DMS79 treated with DMSO at 0.1 percent for 48 hours (cell line): ENCODE measurements around the gene HOPX.
A peak's percentile ranks its signal among the peaks of the same experiment; 100 is the strongest.
"Not testable (repeated sequence)": the region's sequence is repeated elsewhere in the genome, so short reads cannot be mapped to it uniquely, and the experiment has no call there.

ENCODE experiments used
- DNase-seq: peaks from one replicate; lab custom pipeline; 2025; lab: John Stamatoyannopoulos, UW

The HOPX gene, protein sequence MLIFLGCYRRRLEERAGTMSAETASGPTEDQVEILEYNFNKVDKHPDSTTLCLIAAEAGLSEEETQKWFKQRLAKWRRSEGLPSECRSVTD

DNA sequence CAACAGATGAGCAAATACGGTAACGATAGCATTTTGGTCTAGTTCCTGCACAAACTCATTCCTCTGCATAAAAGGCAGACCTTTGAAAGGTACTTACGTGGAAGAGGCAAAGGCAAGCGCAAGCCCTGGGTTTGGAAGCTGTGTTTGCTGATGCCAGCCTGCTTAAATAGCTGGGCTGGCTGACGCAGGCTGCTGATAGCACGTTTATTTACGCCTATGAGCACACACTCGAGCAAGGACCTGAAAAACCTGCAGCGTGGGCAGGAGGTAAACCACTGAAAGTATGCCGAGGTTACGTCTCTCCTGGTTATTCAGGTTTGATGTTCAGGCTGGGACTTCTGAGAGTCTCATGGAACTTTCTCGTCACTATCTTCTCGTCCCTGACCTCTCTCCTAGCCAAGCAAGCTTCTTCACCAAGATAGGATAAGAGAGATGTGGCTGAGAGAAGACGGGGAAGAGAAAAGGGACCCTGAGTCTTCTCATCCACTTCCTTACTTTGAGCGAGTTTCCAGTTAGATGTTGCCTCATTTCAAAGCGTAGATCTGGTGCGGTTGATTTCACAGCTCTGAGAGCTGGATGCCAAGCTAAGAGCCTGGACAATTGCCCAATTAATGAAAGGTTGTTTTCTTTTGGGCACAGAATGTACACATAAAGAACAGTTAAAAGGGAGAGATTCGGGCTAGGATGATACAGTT, at the start of gene HOPX:
Gene HOPX (minus strand): TSS at position 139 of the 695 bp plus-strand sequence. CDS start 23,480 bp downstream, outside the sequence.
- peak; percentile 68 for DNase-seq

DNA sequence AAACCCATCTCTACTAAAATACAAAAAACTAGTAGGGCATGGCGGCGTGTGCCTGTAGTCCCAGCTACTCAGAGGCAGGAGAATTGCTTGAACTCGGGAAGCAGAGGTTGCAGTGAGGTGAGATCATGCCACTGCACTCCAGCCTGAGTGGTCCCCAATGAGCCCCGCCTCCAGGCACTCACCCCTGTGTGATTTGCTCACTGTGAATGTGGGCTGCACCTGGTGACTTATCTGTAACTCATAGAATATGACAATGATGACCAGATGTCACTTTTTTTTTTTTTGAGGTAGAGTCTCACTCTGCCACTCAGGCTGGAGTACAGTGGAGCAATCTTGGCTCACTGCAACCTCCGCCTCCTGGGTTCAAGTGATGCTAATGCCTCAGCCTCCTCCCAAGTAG, 49.0 kb upstream of the HOPX start:
- DNase-seq = no peak

DNA sequence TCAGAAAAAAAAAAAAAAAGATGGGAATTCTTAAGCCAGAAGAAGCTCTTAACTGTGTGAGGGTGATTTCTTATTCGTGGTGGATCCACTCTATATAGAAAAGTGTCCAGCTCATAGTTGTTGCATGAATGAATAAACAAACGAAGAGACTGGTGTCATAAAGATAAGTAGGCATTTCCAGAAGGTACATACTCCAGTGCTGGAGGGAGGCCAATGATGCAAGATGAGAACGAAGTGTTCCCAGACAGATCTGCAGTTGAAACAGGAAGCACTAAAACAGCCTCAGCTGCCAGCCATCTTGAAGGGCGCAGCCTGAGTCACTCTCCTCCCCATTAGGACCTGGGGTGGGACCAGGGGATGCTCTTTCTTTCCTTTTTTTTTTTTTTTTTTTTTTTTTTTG, 47.4 kb upstream of the HOPX start:
- DNase-seq = peak; percentile 97

DNA sequence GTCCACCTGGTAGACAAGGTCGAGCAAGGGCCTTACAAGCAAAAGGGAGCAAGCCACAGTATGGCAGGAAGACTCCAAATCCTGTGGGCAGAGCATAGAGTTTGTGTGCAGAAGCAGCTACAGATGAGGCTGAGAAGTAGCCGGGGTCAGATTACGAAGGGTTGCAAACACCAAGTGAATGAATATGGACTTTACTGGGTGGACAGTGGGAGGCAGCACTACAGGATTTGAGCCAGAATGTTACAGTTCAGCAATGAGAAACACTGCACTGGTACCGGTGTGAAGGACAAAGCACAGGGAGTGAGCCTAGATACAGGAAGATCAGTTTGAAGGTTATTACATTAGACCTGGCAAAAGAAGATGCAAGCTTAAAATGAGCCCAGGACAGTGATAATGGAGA, 46.1 kb upstream of the HOPX start:
- DNase-seq = no peak

DNA sequence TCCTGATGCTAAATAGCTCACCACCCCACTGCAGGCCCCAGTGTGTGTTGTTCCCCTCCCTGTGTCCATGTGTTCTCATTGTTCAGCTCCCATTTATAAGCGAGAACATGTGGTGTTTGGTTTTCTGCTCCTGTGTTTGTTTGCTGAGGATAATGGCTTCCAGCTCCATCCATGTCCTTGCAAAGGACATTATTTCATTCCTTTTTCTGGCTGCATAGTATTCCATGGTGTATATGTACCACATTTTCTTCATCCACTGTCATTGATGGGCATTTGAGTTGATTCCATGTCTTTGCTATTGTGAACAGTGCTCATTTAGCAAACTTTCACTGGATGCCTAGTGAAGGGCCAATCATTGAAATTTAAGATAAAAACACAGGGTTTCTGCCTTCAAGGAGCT, 45.5 kb upstream of the HOPX start:
- DNase-seq = not testable (repeated sequence)

DNA sequence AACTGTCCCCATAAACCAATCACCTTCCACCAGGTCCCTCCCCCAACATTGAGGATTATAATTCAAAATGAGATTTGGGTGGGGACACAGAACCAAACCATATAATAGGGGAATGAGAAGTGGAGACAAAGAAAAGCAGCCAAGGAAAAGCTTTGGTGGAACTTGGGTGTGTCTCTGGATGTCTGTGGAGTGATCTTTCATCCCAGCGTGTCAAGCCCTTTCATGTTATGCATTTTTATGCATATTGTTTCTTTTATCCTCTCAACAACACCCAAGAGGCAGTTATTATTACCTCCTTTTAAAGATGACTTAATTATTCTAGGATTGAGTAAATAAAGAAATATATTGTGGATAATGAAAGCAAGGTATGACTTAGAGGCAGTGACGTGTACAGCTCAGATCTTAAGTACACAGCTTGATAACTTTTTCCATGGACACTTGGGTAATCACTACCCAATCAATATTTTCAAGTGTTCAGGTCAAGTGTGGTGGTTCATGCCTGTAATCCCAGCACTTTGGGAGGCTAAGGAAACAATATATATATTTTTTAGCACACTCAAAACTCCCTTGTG, 42.6 kb upstream of the HOPX start:
- DNase-seq = no peak

DNA sequence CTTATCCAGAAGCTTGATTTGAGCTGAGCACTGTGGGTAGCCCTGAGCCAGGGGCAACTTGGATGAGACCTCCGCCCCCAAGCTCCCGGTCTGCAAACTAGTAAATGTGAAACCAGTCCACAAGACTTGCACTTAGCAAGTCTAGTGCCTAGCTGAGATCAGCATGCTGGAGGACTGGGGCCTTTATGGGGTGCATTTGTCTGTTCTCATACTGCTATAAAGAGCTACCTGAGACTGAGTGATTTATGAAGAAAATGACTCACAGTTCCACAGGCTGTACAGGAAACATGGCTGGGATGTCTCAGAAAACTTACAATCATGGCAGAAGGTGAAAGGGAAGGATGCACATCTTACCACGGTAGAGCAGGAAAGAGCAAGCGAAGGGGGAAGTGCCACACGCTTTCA, 42.1 kb upstream of the HOPX start:
- DNase-seq = no peak

DNA sequence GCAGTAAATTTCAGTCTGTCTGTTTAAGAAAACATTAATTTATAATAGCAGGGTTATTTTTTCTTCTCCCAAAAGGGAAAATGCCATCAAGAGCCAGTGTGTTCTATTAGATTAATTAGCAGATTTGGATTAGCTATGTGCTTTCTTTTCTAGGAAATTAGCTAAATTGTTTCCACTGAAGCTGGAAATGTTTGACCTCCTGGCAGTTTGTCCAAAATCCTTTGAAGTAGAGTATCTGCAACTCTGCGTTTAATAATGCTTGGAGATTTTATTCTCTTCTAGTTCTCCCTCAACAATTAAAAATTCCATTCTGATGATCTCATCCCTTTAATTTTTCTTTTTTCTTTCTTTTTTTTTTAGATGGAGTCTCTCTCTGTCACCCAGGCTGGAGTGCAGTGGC, 27.1 kb upstream of the HOPX start:
- no peak for DNase-seq

DNA sequence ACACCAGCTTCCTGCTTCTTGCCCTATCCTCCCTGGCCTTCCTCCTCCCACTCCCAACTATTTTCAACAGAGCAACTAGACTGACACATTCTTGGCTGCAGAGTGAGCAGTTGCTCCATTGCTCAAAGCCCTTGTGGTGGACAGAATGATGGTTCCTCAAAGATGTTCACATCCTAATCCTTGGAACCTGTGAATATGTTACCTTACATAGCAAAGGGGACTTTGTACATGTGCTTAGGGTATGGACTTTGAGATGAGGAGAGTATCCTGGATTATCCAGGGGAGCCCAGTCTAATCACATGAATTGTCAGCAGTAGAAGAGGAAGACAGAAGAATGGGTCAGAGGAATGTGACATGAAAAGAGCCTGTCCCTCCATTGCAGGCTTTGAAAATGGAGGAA, 24.9 kb upstream of the HOPX start:
- DNase-seq = no peak

DNA sequence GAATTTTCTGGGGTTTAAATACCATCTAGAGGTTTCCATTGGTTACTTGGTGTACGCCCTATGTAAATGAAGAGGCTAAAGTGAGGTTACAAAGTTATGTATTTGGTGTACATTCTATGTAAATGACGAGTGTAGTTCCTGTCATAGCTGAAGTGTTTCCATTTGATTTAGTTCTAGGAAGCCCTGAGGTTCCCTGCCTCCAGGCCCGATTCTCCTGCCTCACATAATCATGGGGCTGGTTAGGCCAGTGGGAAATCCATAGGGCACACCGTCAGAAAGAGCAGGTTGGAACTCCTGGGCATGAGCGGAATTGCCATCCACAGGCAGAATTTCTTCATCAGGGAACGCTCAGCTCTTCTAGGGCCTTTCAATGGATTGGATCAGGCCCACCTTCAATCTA, 24.2 kb upstream of the HOPX start:
- no peak for DNase-seq

DNA sequence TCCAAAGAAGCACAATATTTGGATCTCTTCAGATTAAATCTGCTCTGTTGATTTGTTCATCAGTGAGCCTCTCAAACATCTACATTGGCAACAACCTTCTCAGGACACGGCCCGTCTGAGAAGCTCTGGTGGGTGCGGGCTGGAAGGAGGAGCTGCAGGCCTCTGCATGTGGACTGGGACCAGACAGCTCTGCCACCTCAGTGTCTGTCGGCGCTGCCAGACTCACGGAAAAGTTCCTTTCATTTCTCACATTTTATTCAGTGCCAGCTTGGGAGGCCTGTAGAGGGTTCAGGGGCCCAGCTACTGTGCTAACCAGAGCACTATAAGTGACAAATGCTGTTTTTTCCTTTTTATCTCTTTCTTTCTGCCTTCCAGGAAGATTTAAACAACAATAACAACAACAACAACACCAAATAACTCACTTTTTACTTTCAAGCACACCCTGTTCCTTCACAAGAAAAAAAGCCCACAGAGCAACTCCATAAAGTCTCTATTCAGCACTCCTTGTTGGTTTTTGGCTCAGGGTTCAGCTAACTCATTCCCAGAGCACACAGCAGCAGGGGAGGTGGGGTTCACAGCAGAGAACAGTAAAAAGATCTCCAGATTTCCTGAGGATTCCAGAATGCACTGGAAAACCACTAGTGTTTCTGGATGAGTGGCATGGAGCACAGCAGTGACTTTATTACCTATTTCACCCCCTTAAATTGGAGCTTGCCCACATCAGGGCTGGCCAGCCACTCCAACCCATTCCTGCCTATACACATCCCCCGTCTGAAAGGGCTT, 23.2 kb upstream of the HOPX start:
- DNase-seq = no peak

DNA sequence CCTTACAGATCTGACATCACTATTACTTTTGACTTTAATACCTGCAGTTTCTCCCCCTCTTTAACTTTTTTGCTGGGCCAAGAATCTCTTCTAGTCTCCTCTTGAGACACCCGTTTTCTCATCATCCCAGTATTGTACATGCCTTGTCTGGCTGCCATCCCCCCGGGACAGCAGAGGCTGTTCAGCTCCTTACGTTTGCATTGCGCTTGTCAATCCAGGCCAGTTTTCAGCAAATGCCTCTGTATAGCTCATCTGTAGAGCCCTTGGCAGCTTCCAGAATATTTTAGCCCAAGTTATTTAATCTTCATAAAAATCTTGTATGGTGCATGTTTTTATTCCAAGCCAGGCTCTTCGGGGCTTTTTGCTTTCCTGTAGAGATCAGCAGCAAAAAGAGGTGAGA, 22.3 kb upstream of the HOPX start:
- no peak for DNase-seq

DNA sequence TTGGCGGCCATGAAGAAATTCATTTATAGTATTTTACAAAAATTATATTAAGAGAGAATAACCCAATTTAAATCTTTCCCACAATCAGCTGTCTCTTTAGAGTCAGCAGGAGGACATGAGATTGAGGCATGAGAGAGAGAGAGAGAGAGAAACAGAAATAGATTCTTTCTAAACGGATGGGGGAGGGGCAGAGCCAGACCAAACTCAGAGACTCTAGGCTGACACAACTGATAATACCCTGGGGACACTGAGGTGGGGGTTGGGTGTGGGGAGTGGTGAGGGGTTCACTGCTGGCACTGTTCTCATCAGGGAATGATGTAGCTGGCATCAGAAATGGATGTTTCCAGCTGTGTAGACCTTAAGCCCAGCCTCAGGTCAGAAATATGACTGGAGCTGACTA, 20.5 kb upstream of the HOPX start:
- no peak for DNase-seq

DNA sequence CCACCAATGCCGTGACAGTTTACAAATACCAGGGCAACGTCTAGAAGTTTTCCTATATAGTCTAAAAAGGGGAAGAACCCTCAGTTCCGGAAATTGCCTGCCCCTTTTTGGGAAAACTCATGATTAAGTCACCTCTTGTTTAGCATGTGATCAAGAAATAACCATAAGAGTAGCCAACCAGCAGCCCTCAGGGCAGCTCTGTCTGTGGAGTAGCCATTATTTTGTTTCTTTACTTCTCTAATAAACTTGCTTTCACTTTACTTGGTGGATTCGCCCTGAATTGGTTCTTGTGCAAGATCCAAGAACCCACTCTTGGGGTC, 20.0 kb upstream of the HOPX start:
- DNase-seq = no peak

DNA sequence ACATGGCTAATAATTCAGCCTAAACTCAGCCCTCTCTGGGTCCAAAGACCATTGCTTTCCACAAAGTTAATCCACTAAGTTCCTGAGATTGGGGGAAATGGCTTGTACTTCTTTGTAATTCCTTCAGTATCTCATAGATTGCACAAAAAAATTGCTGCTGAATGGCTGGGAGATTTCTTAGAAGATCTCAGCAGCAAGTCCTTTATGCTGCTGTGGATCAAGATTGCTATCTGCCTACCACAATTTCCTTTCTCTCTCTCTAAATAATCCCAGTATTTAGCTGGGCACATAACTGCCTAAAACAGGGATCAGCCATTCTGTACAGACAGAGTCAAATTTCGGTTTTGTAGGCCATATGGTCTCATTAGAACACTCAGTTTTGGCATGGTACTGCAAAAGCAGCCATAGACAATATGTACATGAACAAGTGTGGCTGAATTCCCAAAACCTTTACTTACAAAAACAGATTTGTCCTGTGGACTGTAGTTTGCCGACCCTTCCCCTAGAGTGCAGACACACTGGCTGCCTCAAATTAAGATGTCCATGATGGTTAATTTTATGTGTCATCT, 18.5 kb upstream of the HOPX start:
- DNase-seq = no peak

DNA sequence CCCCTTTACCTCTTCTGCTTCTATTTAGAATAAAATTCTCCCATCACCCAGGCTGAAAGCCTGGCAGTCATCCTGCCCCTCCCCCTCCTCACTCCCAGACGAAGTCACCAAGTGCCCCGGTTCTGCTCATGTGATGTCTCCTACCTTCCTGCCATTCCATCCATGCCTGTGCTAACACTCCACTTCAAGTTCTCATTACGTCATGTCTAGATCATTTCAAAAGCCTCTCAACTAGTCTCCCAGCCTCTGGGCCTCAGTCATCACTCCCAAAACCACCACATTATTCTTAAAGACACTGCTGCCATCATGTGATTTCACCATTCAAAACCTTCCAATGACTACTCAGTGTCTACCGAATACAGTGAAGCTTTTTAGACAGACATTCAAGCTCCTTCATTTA, 17.2 kb upstream of the HOPX start:
- peak; percentile 73 for DNase-seq

DNA sequence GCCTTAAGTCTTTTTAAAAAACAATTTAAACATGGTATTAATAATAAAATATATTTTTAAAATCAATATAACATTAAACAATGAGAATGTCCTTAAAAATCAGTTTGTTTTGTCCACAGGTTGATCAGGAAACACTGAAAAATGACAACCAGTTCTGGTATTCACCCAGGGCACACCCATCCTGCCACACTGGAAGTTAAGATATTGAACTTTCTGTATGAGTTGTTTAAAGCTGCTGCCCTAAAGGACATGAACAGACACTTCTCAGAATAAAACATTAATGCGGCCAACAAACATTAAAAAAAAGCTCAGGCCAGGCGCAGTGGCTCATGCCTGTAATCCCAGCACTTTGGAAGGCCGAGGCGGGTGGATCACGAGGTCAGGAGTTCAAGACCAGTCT, 15.0 kb upstream of the HOPX start:
- DNase-seq = no peak

DNA sequence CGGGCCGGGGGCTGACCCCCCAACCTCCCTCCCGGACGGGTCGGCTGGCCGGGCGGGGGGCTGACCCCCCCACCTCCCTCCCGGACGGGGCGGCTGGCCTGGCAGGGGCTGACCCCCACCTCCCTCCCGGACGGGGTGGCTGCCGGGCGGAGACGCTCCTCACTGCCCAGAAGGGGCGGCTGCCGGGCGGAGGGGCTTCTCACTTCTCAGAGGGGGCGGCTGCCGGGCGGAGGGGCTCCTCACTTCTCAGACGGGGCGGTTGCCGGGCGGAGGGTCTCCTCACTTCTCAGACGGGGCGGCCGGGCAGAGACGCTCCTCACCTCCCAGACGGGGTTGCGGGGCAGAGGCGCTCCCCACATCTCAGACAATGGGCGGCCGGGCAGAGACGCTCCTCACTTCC, 12.4 kb upstream of the HOPX start:
- not testable (repeated sequence) for DNase-seq

DNA sequence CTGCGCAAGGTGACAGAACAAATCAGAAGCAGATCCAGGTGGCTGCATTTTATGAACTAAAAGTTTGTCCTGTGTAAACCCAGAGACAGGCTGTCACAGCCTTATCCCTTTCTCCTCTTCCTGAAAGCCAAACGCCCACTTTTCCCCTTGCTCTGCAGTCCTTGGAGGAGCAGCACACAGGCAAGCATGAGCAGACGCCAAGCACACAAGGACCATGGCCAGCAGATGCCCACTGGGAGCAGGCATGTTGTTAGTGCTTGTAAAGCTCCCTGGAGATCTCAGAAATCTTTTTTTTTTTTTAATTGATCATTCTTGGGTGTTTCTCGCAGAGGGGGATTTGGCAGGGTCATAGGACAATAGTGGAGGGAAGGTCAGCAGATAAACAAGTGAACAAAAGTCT, 11.5 kb upstream of the HOPX start:
- DNase-seq = peak; percentile 83

DNA sequence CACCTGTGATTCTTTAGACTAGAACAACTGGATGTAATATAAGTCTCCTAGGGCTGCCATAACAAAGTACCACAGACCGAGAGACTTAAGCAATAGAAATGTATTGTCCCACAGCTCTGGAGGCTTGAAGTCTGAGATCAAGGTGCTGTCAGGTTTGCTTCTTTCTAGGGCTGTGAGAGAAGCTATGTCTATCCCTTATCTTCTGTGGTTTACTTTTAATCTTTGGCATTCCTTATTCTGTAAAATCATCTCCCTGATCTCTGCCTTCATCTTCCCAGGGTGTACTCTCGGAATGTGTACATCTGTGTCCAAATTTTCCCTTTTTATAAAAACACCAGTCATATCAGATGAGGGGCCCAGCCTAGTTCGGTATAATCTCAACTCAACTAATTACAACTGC, 10.3 kb upstream of the HOPX start:
- DNase-seq = no peak

DNA sequence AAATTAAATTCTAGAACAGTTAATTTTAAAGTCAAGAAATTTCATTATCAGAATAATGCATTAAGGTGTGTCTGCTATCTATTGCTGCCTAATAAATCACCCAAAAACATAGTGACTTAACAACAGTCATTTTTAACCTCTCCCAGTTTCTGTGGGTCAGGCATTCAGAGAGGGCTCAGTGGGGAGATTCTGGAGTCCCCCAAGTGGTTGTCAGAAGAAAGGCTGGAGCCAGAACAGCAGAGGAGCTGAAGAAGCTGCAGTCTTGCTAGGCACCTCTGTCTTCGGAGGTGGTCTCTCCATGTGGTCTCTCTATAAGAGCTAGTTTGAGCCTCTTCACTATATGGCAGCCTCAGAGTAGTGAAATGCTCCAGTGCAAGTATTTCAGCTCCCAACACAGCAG, 9.3 kb upstream of the HOPX start:
- peak; percentile 24 for DNase-seq

DNA sequence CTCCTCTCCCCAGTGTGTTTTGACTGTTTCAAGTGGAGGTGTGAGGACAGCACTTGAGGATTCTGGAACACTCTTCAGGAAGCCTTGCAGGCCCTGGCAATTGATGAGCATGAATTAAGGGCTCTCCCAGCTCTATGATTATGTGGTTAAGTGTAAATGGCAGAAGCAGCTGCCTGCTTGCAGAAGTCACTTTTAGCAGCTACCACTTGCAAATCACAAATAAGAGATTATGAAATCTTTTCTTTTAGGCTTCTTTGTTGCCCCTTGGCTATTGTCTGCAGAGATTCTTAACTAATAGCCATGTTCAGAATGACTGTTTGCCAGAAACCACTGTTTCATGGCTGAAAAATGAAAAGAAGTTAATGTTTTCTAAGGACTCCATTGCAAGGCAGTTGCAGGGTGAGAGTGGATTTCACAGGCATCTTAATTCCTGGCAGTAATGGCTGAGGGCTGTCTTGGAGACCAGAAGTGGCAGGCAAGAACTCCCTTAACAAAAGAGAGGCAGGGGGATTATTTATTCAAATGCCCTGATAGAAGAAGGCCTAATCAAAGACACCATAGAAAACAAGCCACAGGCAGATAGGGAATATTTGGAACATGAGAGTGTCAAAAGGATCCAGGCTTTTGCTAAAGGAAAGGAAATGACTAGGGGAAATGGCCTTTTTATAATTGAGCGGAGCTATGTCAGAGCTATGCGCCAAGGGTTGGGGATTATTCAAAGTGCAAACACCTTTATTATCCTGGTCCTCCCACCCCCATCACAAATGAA, 8.3 kb upstream of the HOPX start:
- peak; percentile 72 for DNase-seq
